ENCODE results near the gene FUT4.
"Not testable (repeated sequence)": the region's sequence is repeated elsewhere in the genome, so short reads cannot be mapped to it uniquely, and the experiment has no call there.

The FUT4 gene

GRCh38 chr11:94568200-94568599 is 24.5 kb downstream of the FUT4 start:
- DNase-seq (ENCODE audit: low spot score): no peak

GRCh38 chr11:94568717-94569116 is 25.0 kb downstream of the FUT4 start:
- no peak for DNase-seq (ENCODE audit: low spot score)

- not testable (repeated sequence) for DNase-seq (ENCODE audit: low spot score)
Observed at GRCh38 chr11:94572975-94573374, 29.3 kb downstream of the FUT4 start.

GRCh38 chr11:94574193-94574961 is 30.7 kb downstream of the FUT4 start:
- DNase-seq (ENCODE audit: low spot score): no peak

- DNase-seq (ENCODE audit: low spot score): no peak
Observed at GRCh38 chr11:94576306-94576705, 32.6 kb downstream of the FUT4 start.

GRCh38 chr11:94577841-94578240 is 34.1 kb downstream of the FUT4 start:
- DNase-seq (ENCODE audit: low spot score): no peak

GRCh38 chr11:94581926-94582325 is 38.2 kb downstream of the FUT4 start:
- DNase-seq (ENCODE audit: low spot score): no peak

GRCh38 chr11:94583213-94583865 is 39.6 kb downstream of the FUT4 start:
- DNase-seq (ENCODE audit: low spot score): no peak

GRCh38 chr11:94583866-94584500 is 40.3 kb downstream of the FUT4 start:
- DNase-seq (ENCODE audit: low spot score): no peak

- DNase-seq (ENCODE audit: low spot score): no peak
Observed at GRCh38 chr11:94584978-94585377, 41.3 kb downstream of the FUT4 start.

GRCh38 chr11:94585399-94585798 is 41.7 kb downstream of the FUT4 start:
- no peak for DNase-seq (ENCODE audit: low spot score)

GRCh38 chr11:94586546-94586945 is 42.8 kb downstream of the FUT4 start:
- DNase-seq (ENCODE audit: low spot score): no peak

- DNase-seq (ENCODE audit: low spot score): no peak
Observed at GRCh38 chr11:94586978-94587377, 43.3 kb downstream of the FUT4 start.

- no peak for DNase-seq (ENCODE audit: low spot score)
Observed at GRCh38 chr11:94588366-94588942, 44.7 kb downstream of the FUT4 start.

GRCh38 chr11:94590352-94591041 is 46.8 kb downstream of the FUT4 start:
- DNase-seq (ENCODE audit: low spot score): no peak

- no peak for DNase-seq (ENCODE audit: low spot score)
Observed at GRCh38 chr11:94593030-94593429, 49.3 kb downstream of the FUT4 start.

- no peak for DNase-seq (ENCODE audit: low spot score)
Observed at GRCh38 chr11:94595076-94595475, 51.4 kb downstream of the FUT4 start.

- DNase-seq (ENCODE audit: low spot score): no peak
Observed at GRCh38 chr11:94597896-94598295, 54.2 kb downstream of the FUT4 start.
